Osteoblast (primary cell): ENCODE measurements around the gene ADI1. TPM values are rescaled to one million over a fixed set of nuclear protein-coding genes. Genes with fewer than 3 reads are reported as not detected.

Source experiments
- DNase-seq: peaks from one replicate; pipeline ENCODE4 v3.0.0; 2011; ENCODE audit warnings: low spot score, mixed read lengths; ENCODE audit not compliant: insufficient read length; ENCODE audit errors: missing footprints
- H2AFZ ChIP-seq: 2 replicates; pipeline ENCODE4 v1.6.0; 2011; ENCODE audit warnings: mild to moderate bottlenecking, low read length
- H3K27ac ChIP-seq: 2 replicates; pipeline ENCODE4 v1.5.1; 2011; ENCODE audit warnings: mild to moderate bottlenecking, low read depth, low read length, moderate library complexity
- H3K27me3 ChIP-seq: 2 replicates; pipeline ENCODE4 v1.6.0; 2012; ENCODE audit warnings: mild to moderate bottlenecking, control low read depth, inconsistent platforms, low read length, moderate library complexity; ENCODE audit not compliant: insufficient read depth
- H3K36me3 ChIP-seq: 2 replicates; pipeline ENCODE4 v1.5.1; 2011; ENCODE audit warnings: mild to moderate bottlenecking, low read length, control low read depth, moderate library complexity; ENCODE audit not compliant: insufficient read depth
- H3K4me1 ChIP-seq: 2 replicates; pipeline ENCODE4 v1.5.1; 2011; ENCODE audit warnings: mild to moderate bottlenecking, low read length, control low read depth, moderate library complexity; ENCODE audit not compliant: insufficient read depth
- H3K4me2 ChIP-seq: 2 replicates; pipeline ENCODE4 v1.6.0; 2011; ENCODE audit warnings: mild to moderate bottlenecking, low read length; ENCODE audit not compliant: insufficient read depth
- H3K4me3 ChIP-seq: fragments of 200-600 bp; sonication (generic); 3 replicates; pipeline ENCODE4 v1.5.1; 2012; ENCODE audit warnings: mild to moderate bottlenecking, low read length, inconsistent platforms; ENCODE audit not compliant: insufficient read depth
- H3K79me2 ChIP-seq: 2 replicates; pipeline ENCODE4 v1.6.0; 2012; ENCODE audit warnings: mild to moderate bottlenecking, low read length, control low read depth, inconsistent platforms; ENCODE audit not compliant: insufficient read depth
- H3K9me3 ChIP-seq: 2 replicates; pipeline ENCODE4 v1.5.1; 2011; ENCODE audit warnings: low read depth, low read length, control low read depth
- H4K20me1 ChIP-seq: 2 replicates; pipeline ENCODE4 v1.6.0; 2012; ENCODE audit warnings: mild to moderate bottlenecking, low read length, control low read depth; ENCODE audit not compliant: insufficient read depth
- total RNA-seq: library from RNA; depleted of rRNA; stranded (reverse); fragments of >200 nt; gene quantifications from 2 replicates; pipeline ENCODE4 v1.2.3, GENCODE V29; 2012
- TF ChIP-seq, protein P1 (sequence below): IDR thresholded peaks from 2 replicates; pipeline ENCODE4 v1.5.1; 2011; ENCODE audit warnings: mild to moderate bottlenecking, low read depth, low read length, moderate library complexity; ENCODE audit errors: extremely low read depth

Gene ADI1
- total RNA-seq, 1 donor = 55.4 TPM

DNA sequence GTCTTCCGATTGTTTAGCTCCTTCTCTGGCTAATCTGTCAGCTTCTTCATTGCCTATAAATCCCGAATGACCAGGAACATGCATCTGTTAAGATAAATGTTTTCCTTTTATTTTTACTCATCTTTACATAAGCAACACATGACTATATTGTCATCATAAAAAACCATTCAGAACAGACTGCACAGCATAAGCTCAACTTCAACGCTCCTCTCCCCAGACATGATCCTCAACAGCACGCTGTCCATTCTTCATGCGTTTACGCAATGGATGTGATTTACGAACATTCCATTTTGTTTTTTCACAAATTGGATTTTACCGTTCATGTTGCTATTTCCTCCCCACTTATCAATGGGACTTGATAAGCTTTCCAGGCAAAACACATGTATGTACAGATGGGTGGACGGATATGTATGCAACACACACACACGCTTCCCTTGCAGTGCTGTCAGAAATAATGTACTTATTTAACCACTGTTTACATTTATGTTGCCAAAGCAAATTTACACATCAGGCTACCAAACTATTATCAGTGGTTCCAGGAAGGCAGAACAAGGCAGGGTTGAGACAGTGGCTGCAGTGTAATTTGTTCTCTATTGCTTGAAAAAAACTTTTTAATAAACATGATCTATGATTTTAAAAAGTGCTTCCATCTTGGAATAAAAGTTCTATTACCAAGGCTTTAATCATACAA lies 26.6 kb upstream of the ADI1 start:
- TF ChIP-seq, protein P1, sequence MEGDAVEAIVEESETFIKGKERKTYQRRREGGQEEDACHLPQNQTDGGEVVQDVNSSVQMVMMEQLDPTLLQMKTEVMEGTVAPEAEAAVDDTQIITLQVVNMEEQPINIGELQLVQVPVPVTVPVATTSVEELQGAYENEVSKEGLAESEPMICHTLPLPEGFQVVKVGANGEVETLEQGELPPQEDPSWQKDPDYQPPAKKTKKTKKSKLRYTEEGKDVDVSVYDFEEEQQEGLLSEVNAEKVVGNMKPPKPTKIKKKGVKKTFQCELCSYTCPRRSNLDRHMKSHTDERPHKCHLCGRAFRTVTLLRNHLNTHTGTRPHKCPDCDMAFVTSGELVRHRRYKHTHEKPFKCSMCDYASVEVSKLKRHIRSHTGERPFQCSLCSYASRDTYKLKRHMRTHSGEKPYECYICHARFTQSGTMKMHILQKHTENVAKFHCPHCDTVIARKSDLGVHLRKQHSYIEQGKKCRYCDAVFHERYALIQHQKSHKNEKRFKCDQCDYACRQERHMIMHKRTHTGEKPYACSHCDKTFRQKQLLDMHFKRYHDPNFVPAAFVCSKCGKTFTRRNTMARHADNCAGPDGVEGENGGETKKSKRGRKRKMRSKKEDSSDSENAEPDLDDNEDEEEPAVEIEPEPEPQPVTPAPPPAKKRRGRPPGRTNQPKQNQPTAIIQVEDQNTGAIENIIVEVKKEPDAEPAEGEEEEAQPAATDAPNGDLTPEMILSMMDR = no peak
- Histone ChIP-seq H3K79me2 (peaks cover 35% of the 10 kb centered on the region), H3K27me3 (no peaks in the 10 kb centered on the region), H3K4me3 (no peak overlapping the region), H3K4me2 (no peak overlapping the region), H3K27ac (no peak overlapping the region), H3K36me3 (peaks cover 74% of the 10 kb centered on the region), H2AFZ (no peak overlapping the region), H3K9me3 (no peaks in the 10 kb centered on the region), H3K4me1 (no peaks in the 10 kb centered on the region), H4K20me1 (peaks cover 12% of the 10 kb centered on the region)
- DNase-seq = no peak

DNA sequence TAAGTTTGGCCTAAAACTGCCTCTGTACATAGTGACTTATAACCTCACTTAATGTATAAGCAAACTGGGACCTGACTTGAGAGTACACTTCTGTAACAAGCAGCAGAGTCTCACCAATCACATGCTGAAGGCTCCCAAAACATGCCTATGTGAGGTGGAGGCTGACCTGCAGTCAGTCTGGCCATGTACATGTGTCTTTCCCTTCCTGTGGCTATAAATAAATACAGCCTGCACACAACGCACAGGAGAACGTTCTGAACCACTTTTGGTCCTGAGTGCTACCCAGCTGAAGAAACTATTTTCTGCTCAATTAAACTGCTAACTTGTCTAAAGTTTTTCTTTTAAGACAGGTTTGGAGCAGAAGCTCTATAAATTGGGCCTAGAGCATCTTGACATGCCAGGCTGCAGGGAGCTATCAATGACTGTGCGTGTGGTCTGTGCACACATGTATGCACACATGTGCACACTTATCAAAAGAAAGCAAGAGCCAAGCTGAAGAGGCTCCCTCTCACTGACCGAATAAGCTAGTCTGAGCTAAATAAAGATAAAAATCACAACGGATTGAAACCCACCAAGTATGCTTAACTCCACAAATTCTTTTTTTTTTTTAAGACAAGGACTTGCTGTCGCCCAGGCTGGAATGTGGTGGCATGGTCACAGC lies 23.8 kb upstream of the ADI1 start:
- Histone ChIP-seq H4K20me1 (peaks cover 8% of the 10 kb centered on the region), H3K4me1 (no peaks in the 10 kb centered on the region), H3K36me3 (peaks cover 59% of the 10 kb centered on the region), H3K4me3 (no peak overlapping the region), H2AFZ (no peak overlapping the region), H3K27ac (no peak overlapping the region), H3K9me3 (no peaks in the 10 kb centered on the region), H3K79me2 (peaks cover 31% of the 10 kb centered on the region), H3K4me2 (no peak overlapping the region), H3K27me3 (no peaks in the 10 kb centered on the region)
- TF ChIP-seq, protein P1 = no peak
- DNase-seq = no peak

DNA sequence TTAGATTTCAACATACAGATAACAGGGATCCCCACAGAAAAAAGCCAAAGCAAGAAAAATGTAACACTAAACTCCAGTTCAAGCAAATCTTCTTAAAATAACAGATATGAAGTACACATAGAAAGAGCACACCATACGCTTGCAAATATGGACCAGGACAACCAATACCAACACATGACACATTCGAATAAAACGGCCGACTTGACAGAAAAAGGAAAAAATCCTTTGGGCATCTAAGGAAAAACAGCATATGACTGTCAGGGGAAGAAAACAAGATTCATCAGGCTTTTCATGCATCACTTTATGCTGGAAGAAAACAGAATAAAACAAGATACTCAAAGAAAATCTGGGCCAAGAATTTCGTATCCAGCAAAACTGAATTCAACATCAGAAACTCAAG lies 22.8 kb upstream of the ADI1 start:
- H3K27me3 ChIP-seq = no peaks in the 10 kb centered on the region
- H3K4me1 ChIP-seq = peaks cover 1% of the 10 kb centered on the region
- no peak overlapping the region for H3K4me3 ChIP-seq
- no peaks in the 10 kb centered on the region for H3K9me3 ChIP-seq
- no peak overlapping the region for H2AFZ ChIP-seq
- H3K27ac ChIP-seq = no peak overlapping the region
- H3K4me2 ChIP-seq = no peak overlapping the region
- H3K79me2 ChIP-seq = peaks cover 30% of the 10 kb centered on the region
- H4K20me1 ChIP-seq = peaks cover 8% of the 10 kb centered on the region
- TF ChIP-seq, protein P1 = no peak
- no peak for DNase-seq
- peaks cover 53% of the 10 kb centered on the region for H3K36me3 ChIP-seq

DNA sequence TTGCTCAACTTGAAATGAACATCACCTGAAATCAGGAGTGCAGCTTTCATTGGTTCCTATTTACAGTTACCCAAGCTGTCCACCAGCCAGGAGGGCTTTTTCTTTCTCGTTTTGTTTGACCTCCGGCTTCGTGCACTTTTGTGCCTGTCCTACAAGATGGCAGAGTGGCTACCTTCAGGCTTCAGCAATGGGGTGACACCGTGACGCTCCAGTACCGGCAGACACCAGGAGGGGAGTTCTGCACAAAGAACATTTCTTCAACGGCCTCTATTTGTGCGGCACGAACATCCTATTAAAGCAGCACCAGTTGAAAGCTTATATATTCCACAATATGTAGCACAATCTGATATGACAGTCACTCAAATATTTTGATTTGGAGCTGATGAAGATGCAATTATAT lies 20.5 kb upstream of the ADI1 start:
- Histone ChIP-seq H4K20me1 (peaks cover 8% of the 10 kb centered on the region), H3K79me2 (peaks cover 24% of the 10 kb centered on the region), H3K9me3 (no peaks in the 10 kb centered on the region), H3K36me3 (peaks cover 30% of the 10 kb centered on the region), H3K27ac (no peak overlapping the region), H3K27me3 (no peaks in the 10 kb centered on the region), H3K4me1 (peaks cover 18% of the 10 kb centered on the region), H2AFZ (no peak overlapping the region), H3K4me2 (no peak overlapping the region), H3K4me3 (no peak overlapping the region)
- no peak for DNase-seq
- TF ChIP-seq, protein P1 = no peak
